ENCODE data around the gene GBP3.
"Not testable (repeated sequence)": the region's sequence is repeated elsewhere in the genome, so short reads cannot be mapped to it uniquely, and the experiment has no call there.

The GBP3 gene

GRCh38 chr1:88983791-88984559 is 38.7 kb downstream of the GBP3 start:
- peak; percentile 63 for TF ChIP-seq CTCF (IDR thresholded peaks at IDR 0.05; ENCODE audit: low read length)
- no peak for TF ChIP-seq EZH2 (IDR thresholded peaks at IDR 0.05; ENCODE audit: borderline replicate concordance, low read length)
- Histone ChIP-seq H2AFZ (ENCODE audit: low read length) (no peak overlapping the region), H3K27ac (ENCODE audit: low read depth, low read length, poor library complexity, severe bottlenecking) (peak overlapping the region; percentile 32), H3K4me3 (ENCODE audit: low read depth, low read length, poor library complexity, severe bottlenecking) (peak overlapping the region; percentile 41), H3K4me2 (ENCODE audit: low read length) (peak overlapping the region; percentile 51), H3K9ac (ENCODE audit: low read length) (peak overlapping the region; percentile 3; the same call in 1 of the 2 replicates), H3K9me3 (ENCODE audit: low read length) (no peaks in the 10 kb centered on the region), H3K27me3 (ENCODE audit: insufficient read depth, low read length) (no peaks in the 10 kb centered on the region), H4K20me1 (ENCODE audit: insufficient read depth, low read length) (no peaks in the 10 kb centered on the region), H3F3A (ENCODE audit: insufficient read depth, low read length) (no peaks in the 10 kb centered on the region), H3K79me2 (ENCODE audit: insufficient read depth, low read length) (peaks cover 30% of the 10 kb centered on the region), H3K4me1 (ENCODE audit: insufficient read depth, low read length, severe bottlenecking) (peaks cover 21% of the 10 kb centered on the region), H3K9me2 (ENCODE audit: low read depth, low read length) (no peaks in the 10 kb centered on the region), H3K36me3 (ENCODE audit: insufficient read depth, low read length) (peaks cover 27% of the 10 kb centered on the region; the same call in 1 of the 2 replicates)

DNA sequence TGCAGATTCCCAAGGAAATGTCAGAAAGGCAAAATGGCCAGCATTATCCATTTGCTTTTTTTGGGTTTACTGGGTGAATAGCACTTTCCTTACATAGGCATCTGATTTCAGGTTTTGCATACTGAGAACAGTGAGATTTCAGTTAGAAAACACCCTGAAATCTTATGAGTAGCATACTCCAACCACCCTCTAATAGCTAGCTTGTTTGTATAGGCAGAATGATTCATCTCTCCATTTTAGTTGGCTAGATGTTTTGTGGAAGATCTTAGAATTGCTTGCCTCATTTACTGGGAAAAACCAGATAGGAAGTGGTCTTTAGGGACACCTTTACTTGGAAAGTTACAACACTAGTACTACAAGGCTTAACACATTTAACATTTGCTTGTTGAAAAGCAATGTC is 40.6 kb downstream of the GBP3 start:
- H3K27ac ChIP-seq (ENCODE audit: low read depth, low read length, poor library complexity, severe bottlenecking): no peak overlapping the region
- peaks cover 14% of the 10 kb centered on the region; the same call in 1 of the 2 replicates for H3K79me2 ChIP-seq (ENCODE audit: insufficient read depth, low read length)

DNA sequence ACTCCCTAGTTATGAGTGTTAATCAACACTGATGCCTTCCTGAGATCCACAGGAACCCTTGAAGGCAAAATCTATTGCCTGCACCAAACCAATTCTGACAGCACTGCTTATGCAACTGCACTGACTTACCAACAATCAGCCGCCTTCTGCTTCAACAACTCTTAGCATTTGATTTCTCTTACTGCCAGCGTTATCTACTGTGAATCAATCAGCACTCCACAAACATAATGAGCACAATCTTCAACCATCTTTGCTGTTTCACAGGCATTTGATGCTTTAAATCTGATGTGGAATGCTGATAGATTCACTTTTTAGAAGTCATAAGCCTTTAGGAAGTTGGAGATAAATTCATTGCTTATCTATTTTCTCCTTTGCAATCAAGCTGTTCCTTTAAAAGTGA is 41.2 kb downstream of the GBP3 start:
- not testable (repeated sequence) for H4K20me1 ChIP-seq (ENCODE audit: insufficient read depth, low read length); H2AFZ ChIP-seq (ENCODE audit: low read length); H3K79me2 ChIP-seq (ENCODE audit: insufficient read depth, low read length)

More for the DNA sequence above, 40.6 kb downstream of the GBP3 start:
- Histone ChIP-seq H3K9me3 (ENCODE audit: low read length) (no peaks in the 10 kb centered on the region), H3K4me1 (ENCODE audit: insufficient read depth, low read length, severe bottlenecking) (peaks cover 21% of the 10 kb centered on the region), H3K9ac (ENCODE audit: low read length) (no peak overlapping the region), H3K4me3 (ENCODE audit: low read depth, low read length, poor library complexity, severe bottlenecking) (no peak overlapping the region), H3K9me2 (ENCODE audit: low read depth, low read length) (no peaks in the 10 kb centered on the region), H4K20me1 (ENCODE audit: insufficient read depth, low read length) (no peaks in the 10 kb centered on the region), H2AFZ (ENCODE audit: low read length) (no peak overlapping the region), H3K4me2 (ENCODE audit: low read length) (no peak overlapping the region), H3K27me3 (ENCODE audit: insufficient read depth, low read length) (no peaks in the 10 kb centered on the region), H3F3A (ENCODE audit: insufficient read depth, low read length) (no peaks in the 10 kb centered on the region), H3K36me3 (ENCODE audit: insufficient read depth, low read length) (peaks cover 17% of the 10 kb centered on the region; the same call in 1 of the 2 replicates)
- TF ChIP-seq CTCF (IDR thresholded peaks at IDR 0.05; ENCODE audit: low read length) (no peak), EZH2 (IDR thresholded peaks at IDR 0.05; ENCODE audit: borderline replicate concordance, low read length) (no peak)

More for the DNA sequence above, 41.2 kb downstream of the GBP3 start:
- peaks cover 11% of the 10 kb centered on the region; the same call in 1 of the 2 replicates for H3K36me3 ChIP-seq (ENCODE audit: insufficient read depth, low read length)
- peaks cover 21% of the 10 kb centered on the region for H3K4me1 ChIP-seq (ENCODE audit: insufficient read depth, low read length, severe bottlenecking)
- H3K27ac ChIP-seq (ENCODE audit: low read depth, low read length, poor library complexity, severe bottlenecking); H3K4me2 ChIP-seq (ENCODE audit: low read length); H3K9me2 ChIP-seq (ENCODE audit: low read depth, low read length); H3F3A ChIP-seq (ENCODE audit: insufficient read depth, low read length); H3K27me3 ChIP-seq (ENCODE audit: insufficient read depth, low read length); H3K9ac ChIP-seq (ENCODE audit: low read length); H3K9me3 ChIP-seq (ENCODE audit: low read length); H3K4me3 ChIP-seq (ENCODE audit: low read depth, low read length, poor library complexity, severe bottlenecking): not testable (repeated sequence)

Data from OCI-LY1 (cell line).